Fibroblast of mammary gland (primary cell): ENCODE results near the gene AP5B1.
"Not testable (repeated sequence)": the region's sequence is repeated elsewhere in the genome, so short reads cannot be mapped to it uniquely, and the experiment has no call there.

Experiments
- DNase-seq: peaks from one replicate; pipeline ENCODE4 v3.0.0-alpha.2; 2010; ENCODE audit warnings: low read depth
- H3K4me3 ChIP-seq: 2 replicates; pipeline ENCODE4 v1.5.1; 2011; ENCODE audit warnings: low read depth, mild to moderate bottlenecking, low read length, moderate library complexity; ENCODE audit not compliant: control insufficient read depth
- CTCF ChIP-seq: conservative IDR thresholded peaks from 2 replicates; pipeline ENCODE4 v1.5.1; 2011; ENCODE audit warnings: low read depth, low read length, inconsistent platforms; ENCODE audit not compliant: control insufficient read depth, insufficient read depth

AP5B1 gene

GRCh38 chr11:65764434-65764833 lies 16.3 kb downstream of the AP5B1 start:
- no peak for TF ChIP-seq CTCF
- DNase-seq, result no peak

GRCh38 chr11:65762816-65763215 lies 18.0 kb downstream of the AP5B1 start:
- not testable (repeated sequence) for H3K4me3 ChIP-seq, DNase-seq

More at GRCh38 chr11:65764434-65764833, 16.3 kb downstream of the AP5B1 start:
- no peak overlapping the region for H3K4me3 ChIP-seq

DNA sequence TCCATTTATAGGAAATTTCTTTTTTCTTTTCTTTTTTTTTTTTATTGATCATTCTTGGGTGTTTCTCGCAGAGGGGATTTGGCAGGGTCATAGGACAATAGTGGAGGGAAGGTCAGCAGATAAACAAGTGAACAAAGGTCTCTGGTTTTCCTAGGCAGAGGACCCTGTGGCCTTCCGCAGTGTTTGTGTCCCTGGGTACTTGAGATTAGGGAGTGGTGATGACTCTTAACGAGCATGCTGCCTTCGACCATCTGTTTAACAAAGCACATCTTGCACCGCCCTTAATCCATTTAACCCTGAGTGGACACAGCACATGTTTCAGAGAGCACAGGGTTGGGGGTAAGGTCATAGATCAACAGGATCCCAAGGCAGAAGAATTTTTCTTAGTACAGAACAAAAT lies 18.6 kb downstream of the AP5B1 start:
- not testable (repeated sequence) for DNase-seq, H3K4me3 ChIP-seq

- no peak for TF ChIP-seq CTCF
- no peak overlapping the region for H3K4me3 ChIP-seq
- DNase-seq, result no peak
These were observed 35.7 kb downstream of the AP5B1 start for GRCh38 chr11:65745049-65745448.

DNA sequence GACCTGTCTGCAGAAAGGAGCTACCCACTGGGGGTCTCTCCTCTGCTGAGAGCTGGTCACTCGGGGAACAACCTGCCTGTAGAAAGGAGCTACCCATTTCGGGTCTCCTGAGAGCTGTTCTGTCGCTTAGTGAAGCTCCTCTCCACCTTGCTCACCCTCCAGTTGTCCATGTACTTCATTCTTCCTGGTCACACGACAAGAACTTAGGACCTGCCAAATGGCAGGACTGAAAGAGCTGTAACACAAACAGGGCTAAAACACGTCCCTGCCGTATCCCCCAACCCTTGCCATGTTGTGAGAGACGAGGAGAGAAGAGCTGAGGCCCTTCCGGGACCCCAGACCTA lies 36.1 kb downstream of the AP5B1 start:
- no peak for DNase-seq
- TF ChIP-seq CTCF, result no peak
- no peak overlapping the region for H3K4me3 ChIP-seq

GRCh38 chr11:65744026-65744698 lies 36.6 kb downstream of the AP5B1 start:
- peak; percentile 53 for TF ChIP-seq CTCF
- DNase-seq, result peak; percentile 68
- H3K4me3 ChIP-seq, result no peak overlapping the region

DNA sequence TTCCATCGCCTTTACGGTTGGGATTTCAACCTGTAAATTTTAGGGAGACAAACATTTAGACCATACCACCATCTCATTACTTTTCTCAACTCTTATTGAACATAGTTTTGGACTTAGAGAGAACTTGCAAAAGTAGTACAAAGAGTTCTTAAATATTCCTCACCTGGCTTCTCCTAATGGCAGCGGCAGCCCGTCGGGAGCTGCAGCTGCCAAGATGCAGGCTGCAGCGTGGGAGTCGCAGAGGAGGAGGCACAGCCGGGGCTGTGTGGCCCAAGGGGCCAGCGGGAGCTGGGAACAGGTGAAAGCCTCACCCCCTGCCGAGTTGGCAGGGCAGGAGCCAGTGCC lies 37.1 kb downstream of the AP5B1 start:
- no peak for TF ChIP-seq CTCF

GRCh38 chr11:65742353-65742752 lies 38.4 kb downstream of the AP5B1 start:
- DNase-seq, result no peak
- no peak for TF ChIP-seq CTCF
- no peak overlapping the region for H3K4me3 ChIP-seq

More for the DNA sequence above, 37.1 kb downstream of the AP5B1 start:
- H3K4me3 ChIP-seq, result no peak overlapping the region
- DNase-seq, result no peak
